ENCODE data around the gene MDM2. TPM values are rescaled to one million over a fixed set of nuclear protein-coding genes. Genes with fewer than 3 reads are reported as not detected.
"Not testable (repeated sequence)": the region's sequence is repeated elsewhere in the genome, so short reads cannot be mapped to it uniquely, and the experiment has no call there.

MDM2 gene
- total RNA-seq, 2 donors from 2014 or later: 248 to 253 TPM

GRCh38 chr12:68844788-68845695 is 37.1 kb downstream of the MDM2 start:
- no peak overlapping the region for H3K4me3 Mint-ChIP-seq
- peak overlapping the region in 1 of 2 donors; percentile 54 for H3K27ac Mint-ChIP-seq
- ATAC-seq: no peak
- no peaks in the 10 kb centered on the region for H3K9me3 Mint-ChIP-seq
- DNase-seq (ENCODE audit: low spot score): no peak
- peaks cover 3% of the 10 kb centered on the region in 2 donors for H3K4me1 Mint-ChIP-seq (ENCODE audit: low read depth in 2 of 2)
- peaks cover 5% of the 10 kb centered on the region for H3K36me3 Mint-ChIP-seq
- no peaks in the 10 kb centered on the region for H3K27me3 Mint-ChIP-seq

GRCh38 chr12:68846811-68847210 is 38.8 kb downstream of the MDM2 start:
- Mint-ChIP-seq H3K4me3 (no peak overlapping the region), H3K4me1 (ENCODE audit: low read depth in 2 of 2) (peaks cover 3% of the 10 kb centered on the region in 2 donors), H3K9me3 (no peaks in the 10 kb centered on the region), H3K27ac (no peak overlapping the region), H3K36me3 (peaks cover 4% of the 10 kb centered on the region), H3K27me3 (no peaks in the 10 kb centered on the region)
- no peak for DNase-seq (ENCODE audit: low spot score)
- no peak for ATAC-seq

- no peaks in the 10 kb centered on the region for H3K9me3 Mint-ChIP-seq
- DNase-seq (ENCODE audit: low spot score): no peak
- no peaks in the 10 kb centered on the region for H3K36me3 Mint-ChIP-seq
- no peak for ATAC-seq
- no peaks in the 10 kb centered on the region for H3K4me1 Mint-ChIP-seq (ENCODE audit: low read depth in 2 of 2)
- peaks cover 5 to 10% of the 10 kb centered on the region in 2 donors for H3K27me3 Mint-ChIP-seq
- H3K4me3 Mint-ChIP-seq: no peak overlapping the region
- no peak overlapping the region for H3K27ac Mint-ChIP-seq
These were observed 42.4 kb downstream of the MDM2 start for GRCh38 chr12:68850390-68850789.

- no peaks in the 10 kb centered on the region for H3K9me3 Mint-ChIP-seq
- ATAC-seq (no peak), DNase-seq (ENCODE audit: low spot score) (no peak)
- H3K36me3 Mint-ChIP-seq: no peaks in the 10 kb centered on the region
- no peaks in the 10 kb centered on the region for H3K4me1 Mint-ChIP-seq (ENCODE audit: low read depth in 2 of 2)
- no peak overlapping the region for H3K4me3 Mint-ChIP-seq
- H3K27me3 Mint-ChIP-seq: peaks cover 5 to 10% of the 10 kb centered on the region in 2 donors
- H3K27ac Mint-ChIP-seq: no peak overlapping the region
These were observed 43.8 kb downstream of the MDM2 start for GRCh38 chr12:68851592-68852306.

GRCh38 chr12:68853396-68854077 is 45.6 kb downstream of the MDM2 start:
- Mint-ChIP-seq H3K36me3 (no peaks in the 10 kb centered on the region), H3K27ac (no peak overlapping the region), H3K9me3 (no peaks in the 10 kb centered on the region), H3K27me3 (peaks cover 5 to 13% of the 10 kb centered on the region in 2 donors), H3K4me1 (ENCODE audit: low read depth in 2 of 2) (no peaks in the 10 kb centered on the region), H3K4me3 (no peak overlapping the region)
- DNase-seq (ENCODE audit: low spot score) (no peak), ATAC-seq (no peak)

- ATAC-seq (no peak), DNase-seq (ENCODE audit: low spot score) (no peak)
- no peaks in the 10 kb centered on the region for H3K36me3 Mint-ChIP-seq
- H3K27ac Mint-ChIP-seq: no peak overlapping the region
- peaks cover 5 to 13% of the 10 kb centered on the region in 2 donors for H3K27me3 Mint-ChIP-seq
- H3K4me3 Mint-ChIP-seq: no peak overlapping the region
- H3K4me1 Mint-ChIP-seq (ENCODE audit: low read depth in 2 of 2): no peaks in the 10 kb centered on the region
- no peaks in the 10 kb centered on the region for H3K9me3 Mint-ChIP-seq
These were observed 46.1 kb downstream of the MDM2 start for GRCh38 chr12:68854078-68854468.

GRCh38 chr12:68854554-68854953 is 46.6 kb downstream of the MDM2 start:
- H3K27me3 Mint-ChIP-seq: peaks cover 5 to 13% of the 10 kb centered on the region in 2 donors
- H3K4me1 Mint-ChIP-seq (ENCODE audit: low read depth in 2 of 2): no peaks in the 10 kb centered on the region
- ATAC-seq (no peak), DNase-seq (ENCODE audit: low spot score) (no peak)
- no peak overlapping the region for H3K4me3 Mint-ChIP-seq
- no peaks in the 10 kb centered on the region for H3K9me3 Mint-ChIP-seq
- H3K36me3 Mint-ChIP-seq: no peaks in the 10 kb centered on the region
- H3K27ac Mint-ChIP-seq: no peak overlapping the region

- ATAC-seq: no peak
- no peaks in the 10 kb centered on the region for H3K36me3 Mint-ChIP-seq
These were observed 47.1 kb downstream of the MDM2 start for GRCh38 chr12:68855111-68855510.

GRCh38 chr12:68855771-68856170 is 47.8 kb downstream of the MDM2 start:
- no peak for DNase-seq (ENCODE audit: low spot score)
- ATAC-seq: no peak
- Mint-ChIP-seq H3K27me3 (peaks cover 5 to 17% of the 10 kb centered on the region in 2 donors), H3K4me1 (ENCODE audit: low read depth in 2 of 2) (no peaks in the 10 kb centered on the region), H3K36me3 (no peaks in the 10 kb centered on the region), H3K9me3 (no peaks in the 10 kb centered on the region), H3K4me3 (no peak overlapping the region), H3K27ac (no peak overlapping the region)

More at GRCh38 chr12:68855111-68855510, 47.1 kb downstream of the MDM2 start:
- no peak overlapping the region for H3K27ac Mint-ChIP-seq
- H3K9me3 Mint-ChIP-seq: no peaks in the 10 kb centered on the region
- H3K4me1 Mint-ChIP-seq (ENCODE audit: low read depth in 2 of 2): no peaks in the 10 kb centered on the region
- DNase-seq (ENCODE audit: low spot score): no peak
- H3K4me3 Mint-ChIP-seq: no peak overlapping the region
- H3K27me3 Mint-ChIP-seq: peaks cover 5 to 14% of the 10 kb centered on the region in 2 donors

- Mint-ChIP-seq H3K4me1 (ENCODE audit: low read depth in 2 of 2) (no peaks in the 10 kb centered on the region), H3K9me3 (no peaks in the 10 kb centered on the region), H3K27ac (no peak overlapping the region), H3K36me3 (no peaks in the 10 kb centered on the region), H3K4me3 (no peak overlapping the region), H3K27me3 (peaks cover 5 to 17% of the 10 kb centered on the region in 2 donors)
- no peak for DNase-seq (ENCODE audit: low spot score)
- no peak for ATAC-seq
These were observed 48.5 kb downstream of the MDM2 start for GRCh38 chr12:68856510-68856909.

GRCh38 chr12:68861890-68862289 is 53.9 kb downstream of the MDM2 start:
- Mint-ChIP-seq H3K36me3 (no peaks in the 10 kb centered on the region), H3K4me1 (ENCODE audit: low read depth in 2 of 2) (no peaks in the 10 kb centered on the region), H3K4me3 (no peak overlapping the region), H3K27me3 (peaks cover 0 to 6% of the 10 kb centered on the region in 2 donors), H3K9me3 (no peaks in the 10 kb centered on the region), H3K27ac (no peak overlapping the region)
- no peak for DNase-seq (ENCODE audit: low spot score)
- no peak for ATAC-seq

- Mint-ChIP-seq H3K4me3 (no peak overlapping the region), H3K36me3 (no peaks in the 10 kb centered on the region), H3K4me1 (ENCODE audit: low read depth in 2 of 2) (no peaks in the 10 kb centered on the region)
These were observed 55.3 kb downstream of the MDM2 start for GRCh38 chr12:68863109-68863770.

GRCh38 chr12:68863886-68864454 is 56.0 kb downstream of the MDM2 start:
- H3K4me3 Mint-ChIP-seq; DNase-seq (ENCODE audit: low spot score); H3K36me3 Mint-ChIP-seq; H3K9me3 Mint-ChIP-seq; H3K4me1 Mint-ChIP-seq (ENCODE audit: low read depth in 2 of 2); ATAC-seq; H3K27me3 Mint-ChIP-seq; H3K27ac Mint-ChIP-seq: not testable (repeated sequence)

More at GRCh38 chr12:68863109-68863770, 55.3 kb downstream of the MDM2 start:
- no peak for DNase-seq (ENCODE audit: low spot score)
- Mint-ChIP-seq H3K27ac (no peak overlapping the region), H3K27me3 (peaks cover 0 to 4% of the 10 kb centered on the region in 2 donors), H3K9me3 (no peaks in the 10 kb centered on the region)
- no peak for ATAC-seq

Measured in natural killer cell treated with Interleukin-12 subunit alpha and Interleukin-12 subunit beta and Interleukin-15 and Interleukin-18, amount 100 ng/mL, for 72 hours (primary cell).